NCI-H1436 treated with DMSO at 0.1 percent for 48 hours (cell line): ENCODE measurements around the gene TRAPPC12.
"Not testable (repeated sequence)": the region's sequence is repeated elsewhere in the genome, so short reads cannot be mapped to it uniquely, and the experiment has no call there.

Experiments
- DNase-seq: peaks from one replicate; lab custom pipeline; 2025; lab: John Stamatoyannopoulos, UW

Gene TRAPPC12

DNA sequence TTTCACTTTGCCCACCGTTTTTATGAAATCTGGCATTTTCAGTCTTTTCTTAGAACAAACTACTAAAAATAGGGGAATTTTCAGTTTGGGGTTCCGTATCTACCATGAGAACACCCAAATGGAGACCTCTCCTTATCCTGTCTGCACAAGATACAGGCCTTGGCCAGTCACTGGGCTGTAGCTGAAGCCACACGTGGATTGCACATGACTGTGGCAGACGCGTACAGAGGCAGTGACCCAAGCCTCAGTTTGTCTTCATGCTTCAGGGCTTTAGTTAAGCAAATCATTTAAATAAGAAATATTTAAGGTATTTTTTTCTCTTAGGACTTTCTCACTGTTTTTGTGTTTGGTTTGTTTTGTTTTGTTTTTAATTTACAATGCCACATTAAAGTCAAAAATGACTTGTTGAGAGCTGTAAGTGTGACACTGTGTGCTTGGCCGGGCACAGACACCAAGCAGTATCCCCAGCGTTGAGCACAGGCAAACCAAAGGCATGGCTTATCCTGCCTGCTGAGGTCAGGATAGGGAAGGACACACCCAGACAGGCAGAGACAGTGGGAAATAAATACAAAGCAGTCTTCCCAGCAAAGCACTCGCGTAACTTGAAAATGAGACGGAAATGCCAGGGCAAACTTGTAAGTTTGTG is 53.3 kb downstream of the TRAPPC12 start:
- DNase-seq, result no peak

DNA sequence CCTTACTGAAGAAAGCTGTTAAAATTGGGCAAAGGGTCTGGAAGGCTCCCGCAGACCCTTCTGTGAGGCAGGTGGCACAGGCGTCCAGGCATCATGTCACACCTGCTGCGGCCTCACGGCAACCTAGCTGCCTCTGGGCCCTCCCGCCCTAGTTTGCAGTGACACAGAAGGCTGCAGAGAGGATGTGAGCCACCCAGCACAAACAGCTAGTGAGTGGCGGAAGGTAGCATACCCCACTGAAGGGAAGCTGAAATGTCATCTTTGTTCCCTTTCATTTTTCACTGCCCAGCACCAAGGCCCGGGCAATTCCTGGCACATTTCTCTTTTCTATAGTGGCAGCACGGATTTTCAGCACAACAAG is 53.8 kb downstream of the TRAPPC12 start:
- DNase-seq, result no peak

DNA sequence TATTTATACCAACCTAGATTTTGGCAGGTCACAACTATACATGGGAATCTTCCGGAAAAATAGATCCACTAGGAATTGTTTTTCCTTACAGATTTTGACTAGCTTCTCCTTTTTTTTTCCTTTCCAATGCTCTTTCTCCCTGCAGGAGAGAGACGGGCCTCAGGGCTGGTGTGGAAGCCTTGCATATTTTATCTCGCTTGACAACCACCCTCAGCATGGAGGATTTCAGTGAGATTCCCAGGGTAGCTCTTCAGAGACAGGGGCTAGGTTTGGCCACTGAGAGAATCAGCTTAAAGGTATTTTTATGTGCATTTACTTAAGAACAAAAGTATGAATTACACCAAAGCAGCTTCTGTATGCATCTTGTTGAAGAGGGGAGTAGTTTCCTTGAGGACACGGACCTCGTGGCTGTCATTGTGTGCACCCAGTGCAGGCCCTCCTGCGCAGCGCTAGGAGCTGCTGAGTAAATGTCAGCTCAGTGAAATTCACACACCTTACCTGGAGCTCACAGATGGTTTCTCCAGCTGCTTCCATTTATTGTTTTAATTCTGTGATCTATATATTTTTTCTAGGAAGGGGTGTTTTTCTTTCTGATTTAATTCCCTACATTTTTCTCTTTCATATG is 54.4 kb downstream of the TRAPPC12 start:
- DNase-seq, result no peak

DNA sequence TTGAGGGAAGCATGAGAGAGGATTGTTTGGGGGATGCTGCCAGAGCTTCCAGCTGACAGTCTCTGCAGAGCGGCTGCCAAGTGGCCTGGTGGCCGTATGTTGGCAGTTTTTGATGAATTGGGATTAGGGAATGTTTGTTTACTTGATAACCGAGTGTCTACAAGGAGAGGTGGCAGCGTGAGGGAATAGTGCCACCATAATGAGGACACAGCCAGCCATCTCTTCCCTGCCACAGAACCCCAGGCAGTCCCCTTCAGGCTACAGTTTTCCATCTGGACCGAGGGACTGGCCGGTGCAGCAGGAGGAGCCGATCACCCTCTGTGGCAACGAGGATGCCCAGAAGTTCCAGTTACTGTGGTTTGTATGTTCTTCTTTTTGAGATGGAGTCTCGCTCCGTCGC is 55.2 kb downstream of the TRAPPC12 start:
- no peak for DNase-seq

DNA sequence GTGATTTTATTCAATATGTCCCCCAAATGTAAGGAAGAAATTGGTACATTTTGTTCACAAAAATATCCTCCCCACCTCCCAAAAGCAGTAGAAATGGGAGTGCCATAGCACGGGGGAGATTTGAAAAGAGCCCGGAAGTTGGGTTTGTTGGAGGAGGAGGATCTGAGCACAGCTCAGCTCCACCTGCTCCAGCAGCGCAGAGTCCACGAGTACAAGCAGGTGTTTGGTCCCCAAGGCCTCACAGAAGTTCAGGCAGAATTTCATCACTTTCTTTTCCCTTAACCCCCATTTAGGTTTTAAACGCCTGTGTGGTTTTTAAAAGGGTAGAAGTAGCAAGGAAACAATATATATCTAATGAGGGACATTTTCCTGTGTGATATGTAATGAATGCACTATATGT is 56.0 kb downstream of the TRAPPC12 start:
- no peak for DNase-seq

DNA sequence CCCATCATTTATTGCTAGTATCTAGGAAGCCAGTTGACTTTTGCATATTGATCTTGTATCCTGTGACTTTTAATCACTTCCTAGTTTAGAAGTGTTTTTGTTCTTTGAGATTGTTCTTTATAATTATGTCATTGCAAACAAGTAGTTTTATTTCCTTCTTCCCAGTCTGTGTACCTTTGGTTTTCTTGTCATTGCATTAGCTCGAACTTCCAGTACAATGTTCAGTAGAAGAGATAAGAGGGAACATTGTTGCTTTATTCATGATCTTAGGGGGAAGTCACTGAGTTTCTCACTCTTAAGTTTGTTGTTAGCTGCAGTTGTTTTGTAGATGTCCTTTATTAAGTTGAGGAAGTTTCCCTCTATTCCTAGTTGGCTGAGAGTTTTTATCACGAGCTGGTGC is 61.0 kb downstream of the TRAPPC12 start:
- no peak for DNase-seq

DNA sequence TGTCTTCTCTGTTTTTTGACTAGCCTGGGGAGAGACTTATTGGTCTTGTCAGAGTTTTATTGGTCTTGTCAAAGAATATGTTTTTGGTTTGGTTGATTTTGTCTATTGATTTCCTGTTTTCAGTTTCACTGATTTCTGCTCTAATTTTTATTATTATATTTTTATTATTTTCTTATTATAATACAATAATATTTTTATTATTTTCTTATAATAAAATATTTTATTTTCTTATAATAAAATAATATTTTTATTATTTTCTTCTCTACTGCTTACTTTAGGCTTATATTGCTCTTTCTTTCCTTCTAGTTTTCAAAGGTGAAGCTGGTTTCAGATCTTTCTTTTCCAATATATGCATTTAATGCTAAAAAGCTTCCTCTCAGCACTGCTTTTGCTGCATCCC is 62.0 kb downstream of the TRAPPC12 start:
- no peak for DNase-seq

DNA sequence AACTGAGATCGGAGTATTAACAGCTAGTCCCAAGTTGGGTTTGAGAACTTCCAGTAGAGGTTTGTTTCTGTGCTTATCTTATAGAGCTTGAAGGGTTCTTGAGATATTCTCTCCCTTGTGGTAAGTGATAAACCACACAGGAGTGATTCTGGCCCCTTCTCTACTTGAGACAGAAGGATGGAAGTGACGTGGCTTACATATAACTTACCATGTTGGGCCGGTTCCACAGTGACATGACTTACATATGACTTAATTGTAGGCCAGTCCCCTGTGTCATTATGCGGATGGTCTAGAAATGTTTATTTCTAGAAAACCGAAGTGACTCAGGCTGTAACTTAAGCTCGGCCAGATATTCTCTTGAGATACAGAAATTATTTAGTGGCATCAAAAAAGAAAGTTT is 62.7 kb downstream of the TRAPPC12 start:
- DNase-seq, result no peak

DNA sequence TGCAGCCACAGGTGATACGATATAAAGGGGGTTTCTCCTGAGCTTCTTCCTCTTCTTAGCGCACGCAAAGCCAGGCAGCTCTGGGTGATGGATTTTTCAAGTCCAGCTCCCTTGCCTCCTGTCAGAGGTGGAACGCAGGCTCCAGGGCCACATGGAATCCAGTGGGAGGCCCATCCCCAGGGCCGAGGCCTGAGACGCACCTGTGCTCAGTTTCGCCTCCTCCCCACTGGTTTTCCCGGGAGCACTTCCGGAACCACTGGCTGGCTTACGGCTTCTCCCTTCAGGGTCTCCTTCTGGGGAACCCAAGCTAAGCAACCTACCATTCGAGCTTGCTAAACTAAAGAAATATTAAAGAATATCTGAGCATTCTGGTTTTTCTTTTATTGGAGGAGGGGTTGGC is 63.6 kb downstream of the TRAPPC12 start:
- DNase-seq, result no peak

DNA sequence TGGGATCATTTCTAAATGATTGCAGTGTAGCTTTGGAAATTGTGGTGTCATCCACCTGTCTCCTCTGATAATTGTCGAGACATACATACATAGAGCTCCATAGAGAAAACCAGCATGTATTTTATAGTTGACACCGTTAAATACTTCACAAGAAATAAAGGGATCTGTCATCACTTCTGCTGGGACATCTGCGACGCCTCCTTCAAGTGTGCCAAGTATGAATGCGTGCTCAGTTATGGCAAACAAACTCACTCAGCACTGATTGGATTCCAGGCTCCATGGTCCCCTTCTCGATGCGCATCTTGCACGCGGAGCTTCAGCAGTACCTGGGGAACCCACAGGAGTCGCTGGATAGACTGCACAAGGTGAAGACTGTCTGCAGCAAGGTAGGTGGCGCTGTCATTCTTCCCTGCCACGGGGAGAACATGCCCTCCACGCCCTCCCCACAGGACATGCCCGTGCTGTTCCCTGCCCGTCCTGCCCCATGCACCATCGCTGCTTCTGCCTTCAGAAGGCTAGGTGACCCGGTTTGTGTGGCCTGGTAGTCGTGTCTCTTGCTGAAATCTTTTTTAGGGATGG is 64.1 kb downstream of the TRAPPC12 start:
- no peak for DNase-seq

DNA sequence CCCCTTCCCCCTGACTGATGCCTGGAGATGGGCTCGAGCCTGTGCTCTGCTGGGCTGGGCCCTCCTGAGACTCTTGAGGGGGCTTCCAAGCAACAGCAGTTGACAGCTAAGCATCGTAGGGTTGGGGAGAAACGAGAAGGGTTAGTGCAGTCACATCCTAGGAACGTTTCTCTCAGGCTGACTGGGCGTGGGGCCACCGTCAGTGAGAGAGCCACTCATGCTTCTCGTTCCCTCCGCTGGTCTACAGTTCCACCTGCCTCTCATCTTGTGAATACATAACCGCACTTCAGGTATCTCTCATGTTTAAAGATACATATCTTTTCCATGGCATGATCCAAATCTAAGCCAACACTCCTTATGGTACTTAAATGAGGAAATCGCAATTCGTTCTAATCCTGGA is 66.4 kb downstream of the TRAPPC12 start:
- no peak for DNase-seq

DNA sequence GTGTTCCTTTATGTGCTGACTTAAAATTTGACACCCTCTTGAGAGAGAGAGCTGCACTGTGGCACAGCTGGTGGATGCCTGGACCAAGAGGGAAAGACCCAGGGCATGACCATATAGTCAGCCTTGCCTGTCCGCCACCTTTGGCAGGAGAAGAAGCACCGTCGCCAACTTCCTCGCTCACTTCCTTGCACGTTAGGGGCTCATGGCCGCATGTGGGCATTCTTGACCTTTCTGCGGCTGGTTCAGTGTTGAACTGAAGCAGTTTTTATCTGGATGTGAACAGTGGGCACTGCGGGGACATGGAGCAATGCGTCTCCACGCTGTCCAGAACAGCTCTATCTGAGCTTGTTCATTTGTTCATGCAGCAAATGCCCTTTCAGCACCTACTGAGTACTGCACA is 66.9 kb downstream of the TRAPPC12 start:
- DNase-seq, result no peak

DNA sequence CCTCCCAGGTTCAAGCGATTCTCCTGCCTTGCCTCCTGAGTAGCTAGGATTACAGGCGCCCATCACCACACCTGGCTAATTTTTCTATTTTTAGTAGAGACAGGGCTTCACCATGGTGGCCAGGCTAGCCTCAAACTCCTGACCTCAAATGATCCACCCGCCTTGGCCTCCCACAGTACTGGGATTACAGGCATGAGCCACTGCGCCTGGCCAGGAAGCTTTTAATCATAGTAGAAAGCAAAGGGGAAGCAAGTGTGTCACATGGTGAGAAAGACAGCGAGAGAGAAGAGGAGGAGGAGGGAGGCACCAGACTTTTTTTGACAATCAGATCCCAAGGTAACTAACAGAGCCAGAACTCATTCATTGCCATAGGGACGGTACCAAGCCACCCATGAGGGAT is 67.7 kb downstream of the TRAPPC12 start:
- DNase-seq, result not testable (repeated sequence)

DNA sequence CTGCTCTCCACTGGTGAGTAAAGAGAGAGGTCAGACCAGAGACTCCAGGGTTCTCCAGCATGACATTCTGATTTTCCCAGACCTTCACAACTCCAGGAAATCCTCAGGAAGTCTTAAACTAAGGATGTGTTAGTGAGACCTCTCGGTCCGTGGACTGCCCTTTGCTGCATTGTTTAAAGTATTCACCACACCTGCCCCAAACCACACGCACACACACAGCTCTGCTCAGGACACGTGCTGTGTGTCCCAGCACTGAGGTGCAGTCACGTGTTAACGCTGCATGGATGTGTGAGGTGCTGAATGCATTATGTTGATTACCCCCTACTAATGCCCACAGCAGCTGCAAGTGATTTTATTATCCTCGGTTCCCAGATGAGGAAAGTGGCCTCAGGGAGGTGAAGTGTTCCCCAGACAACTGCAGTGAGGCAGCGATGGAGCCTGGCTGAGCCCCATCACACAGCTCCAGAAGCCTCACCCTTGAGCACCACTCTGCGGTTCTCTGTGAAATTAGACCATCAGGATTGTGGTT is 68.4 kb downstream of the TRAPPC12 start:
- DNase-seq, result no peak

DNA sequence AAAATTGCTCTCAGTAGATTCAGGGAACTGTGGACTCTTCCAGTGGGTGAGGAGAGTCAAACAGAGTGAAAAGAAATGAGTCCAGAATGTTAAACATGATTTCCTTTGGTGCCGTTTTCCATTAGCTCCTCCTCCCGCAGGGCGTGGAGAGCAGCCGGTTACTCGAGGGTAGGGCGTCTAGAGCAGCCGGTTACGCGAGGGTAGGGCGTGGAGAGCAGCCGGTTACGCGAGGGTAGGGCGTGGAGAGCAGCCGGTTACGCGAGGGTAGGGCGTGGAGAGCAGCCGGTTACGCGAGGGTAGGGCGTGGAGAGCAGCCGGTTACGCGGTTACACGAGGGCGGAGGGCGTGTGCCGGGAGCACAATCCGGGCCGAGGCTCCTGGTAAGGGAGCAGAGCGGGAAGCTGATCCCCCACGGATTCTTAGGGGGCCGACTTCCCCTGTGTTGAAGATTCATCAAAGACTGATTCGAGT is 69.0 kb downstream of the TRAPPC12 start:
- not testable (repeated sequence) for DNase-seq

DNA sequence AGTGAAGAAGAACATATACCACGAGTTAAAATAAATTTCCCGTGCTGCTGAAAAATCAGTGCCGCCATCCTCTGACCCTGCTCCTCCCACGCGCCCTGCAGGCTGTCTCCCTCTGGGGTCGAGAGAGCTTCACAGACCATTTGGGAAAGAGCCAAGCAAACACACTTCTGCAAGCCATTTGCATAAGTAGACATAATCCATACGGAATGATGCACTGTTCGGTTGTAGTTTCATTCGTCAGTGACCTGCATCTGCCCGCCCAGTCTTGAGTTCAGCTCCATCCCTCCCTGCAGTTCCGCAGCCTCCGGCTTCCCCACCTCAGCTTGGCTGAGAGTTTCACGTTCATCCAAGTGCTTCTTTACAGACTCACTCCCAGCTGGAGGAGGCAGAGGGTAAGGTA is 69.6 kb downstream of the TRAPPC12 start:
- DNase-seq, result no peak

DNA sequence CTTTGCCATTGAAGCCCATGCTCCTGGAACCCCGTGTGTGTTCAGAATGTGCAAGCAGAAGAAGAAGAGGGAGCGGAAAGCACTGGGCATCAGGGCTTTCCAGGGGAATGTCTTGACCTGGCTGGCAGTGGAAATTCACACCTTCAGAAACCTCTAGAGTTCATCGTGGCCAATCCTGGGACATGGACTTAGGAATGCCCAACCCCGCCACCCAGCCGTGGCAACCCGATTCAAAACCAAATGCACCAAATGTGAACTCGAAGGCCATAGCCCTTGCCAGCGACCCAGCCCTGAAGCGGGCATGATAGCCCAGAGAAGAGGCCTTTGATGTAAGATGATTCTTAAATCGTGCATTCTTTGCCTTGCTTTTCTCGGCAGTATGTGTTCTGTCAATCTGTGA is 70.4 kb downstream of the TRAPPC12 start:
- DNase-seq, result no peak

DNA sequence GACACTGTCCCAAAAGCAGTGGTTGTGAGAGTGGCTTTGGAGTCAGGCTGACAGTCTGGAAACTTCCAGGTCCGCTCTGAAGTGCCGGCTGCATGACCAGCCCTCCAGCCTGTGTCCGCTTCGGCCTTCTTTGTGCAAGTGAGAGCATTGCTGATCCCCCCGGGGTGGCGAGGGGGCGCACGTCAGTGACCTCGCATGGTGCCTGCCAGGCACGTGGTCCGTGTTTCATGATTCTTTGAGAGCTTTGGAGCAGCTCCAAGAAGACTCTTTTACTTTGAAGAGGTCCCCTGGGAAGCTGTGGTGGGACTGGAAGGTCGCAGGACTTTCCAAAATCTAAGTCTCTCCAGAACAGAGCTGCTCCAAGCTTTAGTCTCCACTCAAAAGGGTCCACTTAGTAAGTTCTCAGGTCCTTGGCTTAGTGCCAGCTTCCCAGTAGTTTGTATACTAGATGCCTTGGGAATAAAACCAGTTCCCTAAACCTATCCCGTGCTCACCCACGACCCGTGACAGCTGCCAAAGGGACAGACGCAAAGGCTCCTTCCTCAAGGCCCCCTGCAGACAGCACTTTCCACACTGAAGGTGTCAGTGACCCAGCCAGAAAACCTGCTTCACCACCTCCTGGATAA is 71.0 kb downstream of the TRAPPC12 start:
- DNase-seq, result no peak

DNA sequence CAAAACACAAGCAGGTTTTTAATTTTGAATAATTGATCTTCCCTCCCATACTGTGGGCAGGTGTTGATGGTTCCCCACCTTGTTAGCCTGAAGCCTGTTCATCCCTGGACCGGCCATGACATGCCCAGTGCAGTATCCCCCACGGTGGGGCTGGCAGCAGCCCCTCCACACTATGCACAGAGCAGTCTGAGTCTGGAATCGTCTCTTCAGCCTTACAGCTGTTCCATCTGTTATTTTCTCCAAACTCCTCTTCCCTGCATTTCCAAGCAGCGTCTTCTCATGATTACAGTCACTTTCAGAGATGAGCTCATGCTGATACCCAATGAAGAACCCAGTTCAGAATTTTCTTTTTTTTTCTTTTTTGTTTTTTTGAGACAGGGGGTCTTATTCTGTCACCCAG is 71.7 kb downstream of the TRAPPC12 start:
- no peak for DNase-seq

DNA sequence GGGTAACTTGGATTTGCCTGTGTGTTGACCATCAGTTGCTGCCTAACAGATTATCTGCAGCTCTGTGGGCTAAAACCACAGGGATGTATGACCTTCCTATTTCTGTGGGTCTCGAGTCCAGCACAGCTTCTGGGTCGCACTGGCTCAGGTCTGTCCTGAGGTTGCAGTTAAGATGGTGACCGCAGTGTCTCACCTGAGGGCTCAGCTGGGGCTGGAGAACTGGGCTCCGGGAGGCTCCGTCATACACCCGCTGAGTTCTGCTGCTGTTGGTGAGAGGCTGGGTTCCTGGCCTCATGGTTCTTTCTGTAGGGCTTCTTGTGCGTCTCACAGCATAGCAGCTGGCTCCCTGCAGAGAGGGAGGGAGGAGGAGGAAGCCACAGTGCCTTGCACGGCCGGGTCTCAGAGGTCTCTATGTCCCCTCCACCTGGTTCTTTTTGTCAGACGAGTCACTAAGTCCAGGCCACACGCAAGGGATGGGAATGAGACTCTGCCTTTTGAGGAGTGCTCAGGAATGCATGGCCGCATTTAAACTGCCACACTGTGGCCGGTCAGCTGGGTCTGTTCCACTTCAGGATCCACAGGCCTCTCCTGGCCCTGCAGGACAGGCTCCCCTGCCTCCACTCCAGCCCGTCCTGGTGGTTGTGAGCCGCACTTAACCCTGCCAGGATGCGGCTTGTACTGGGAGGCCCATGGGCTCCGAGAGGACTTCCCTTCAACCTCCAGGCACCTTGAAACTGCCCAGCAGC is 72.6 kb downstream of the TRAPPC12 start:
- DNase-seq, result no peak

DNA sequence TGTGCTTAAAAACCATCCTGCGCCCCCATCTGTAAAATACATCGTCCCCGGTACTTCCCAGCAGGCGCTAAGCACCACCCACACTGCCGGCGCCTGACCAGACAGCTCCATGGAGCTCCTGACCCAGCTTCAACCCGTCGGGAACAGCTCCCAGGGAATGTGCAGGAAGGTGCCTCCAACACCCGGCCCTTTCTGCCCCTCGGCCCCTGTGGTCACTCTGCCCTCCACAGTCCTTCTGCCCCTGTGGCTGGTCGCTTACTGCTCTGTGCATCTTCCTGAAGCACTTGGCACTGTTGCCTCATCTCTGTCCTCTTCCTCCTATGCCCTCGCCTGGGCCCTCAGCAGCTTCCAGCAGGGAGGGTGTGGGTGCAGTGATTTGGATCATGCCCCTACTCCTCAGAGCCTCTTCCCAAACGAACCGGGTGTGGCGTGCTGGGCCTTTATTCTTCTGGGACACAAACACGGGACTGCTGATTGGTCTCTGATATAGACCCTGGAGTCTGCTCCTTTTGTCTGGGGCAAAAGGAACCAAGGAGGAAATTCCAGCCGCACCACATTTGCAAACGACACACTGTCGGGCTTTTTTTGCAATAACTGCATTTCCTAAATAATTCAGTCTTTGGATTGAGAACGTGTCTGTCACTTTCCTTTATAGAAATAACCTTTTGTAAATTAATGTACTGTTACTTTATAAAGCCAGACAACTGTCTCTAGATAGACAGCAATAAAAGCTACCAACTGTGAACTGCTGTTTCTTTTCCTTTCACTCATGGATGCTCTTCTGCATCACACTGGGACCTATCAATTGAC is 73.9 kb downstream of the TRAPPC12 start:
- DNase-seq, result no peak
